Esophagus squamous epithelium (tissue), 5 donors: ENCODE results near the gene JAZF1. TPM values are rescaled to one million over a fixed set of nuclear protein-coding genes. Genes with fewer than 3 reads are reported as not detected.

Experiments
- DNase-seq: peaks from one replicate; lab custom pipeline; 2025; lab: John Stamatoyannopoulos, UW
- H3K27ac ChIP-seq, 4 donors: fragments of 200-600 bp; sonication (generic); one replicate each; pipeline ENCODE4 v1.5.1; 2016 to 2019; ENCODE audit warnings: mild to moderate bottlenecking in 1 of 4
- H3K27me3 ChIP-seq, 4 donors: fragments of 200-600 bp; sonication (generic); 1 replicate in 3 of 4; 2 replicates in 1 of 4; pipeline versions ENCODE4 v1.5.1 to v1.6.0; 2017 to 2021; ENCODE audit warnings: antibody characterized with exemption in 1 of 4
- H3K36me3 ChIP-seq, 3 donors: fragments of 200-600 bp; sonication (generic); one replicate each; pipeline ENCODE4 v1.5.1; 2016 to 2019
- H3K4me1 ChIP-seq, 3 donors: fragments of 200-600 bp; sonication (generic); one replicate each; pipeline ENCODE4 v1.5.1; 2017 to 2019
- H3K4me3 ChIP-seq, 4 donors: fragments of 200-600 bp; sonication (generic); 1 replicate in 3 of 4; 2 replicates in 1 of 4; pipeline ENCODE4 v1.5.1; 2016 to 2019; ENCODE audit warnings: mild to moderate bottlenecking in 2 of 4, moderate library complexity in 1 of 4
- H3K9me3 ChIP-seq, 3 donors: fragments of 200-600 bp; sonication (generic); one replicate each; pipeline ENCODE4 v1.5.1; 2016 to 2019
- POLR2A ChIP-seq, 4 donors: fragments of 450-650 bp; IDR thresholded peaks; one replicate each; pipeline ENCODE4 v1.6.1; 2017; ENCODE audit warnings: antibody characterized with exemption in 4 of 4, mild to moderate bottlenecking in 4 of 4, moderate library complexity in 3 of 4
- WGBS, 2 donors: methylation state at CpG; one replicate each; pipeline ENCODE4 v1.1.5; 2018; 5-methylcytosine and 5-hydroxymethylcytosine counted together
- intact Hi-C: fragments of 100-400 bp; cut with DNase I; formaldehyde crosslinking; loops from one replicate; pipeline ENCODE4 v1.15.0; 2022
- total RNA-seq, 4 donors: library from RNA; depleted of rRNA; stranded (reverse); fragments of >200 nt; gene quantifications; one replicate each; pipeline ENCODE4 v1.1.0, GENCODE V29; 2016
- TF ChIP-seq, protein P1 (sequence below), 6 experiments: fragments of 450-650 bp in 4 of 6; fragments of 200-600 bp in 2 of 6; sonication (generic) in 2 of 6; IDR thresholded peaks; one replicate each; pipeline ENCODE4 v1.5.1; 2016 to 2019; ENCODE audit warnings: antibody characterized with exemption in 6 of 6, mild to moderate bottlenecking in 4 of 6, moderate library complexity in 4 of 6
- donor health status: DM: yes; HTN: yes; CAD: no.

The JAZF1 gene
- total RNA-seq, 4 donors from 2014 or later = 1.3 to 8.6 (median 2.0) TPM

DNA sequence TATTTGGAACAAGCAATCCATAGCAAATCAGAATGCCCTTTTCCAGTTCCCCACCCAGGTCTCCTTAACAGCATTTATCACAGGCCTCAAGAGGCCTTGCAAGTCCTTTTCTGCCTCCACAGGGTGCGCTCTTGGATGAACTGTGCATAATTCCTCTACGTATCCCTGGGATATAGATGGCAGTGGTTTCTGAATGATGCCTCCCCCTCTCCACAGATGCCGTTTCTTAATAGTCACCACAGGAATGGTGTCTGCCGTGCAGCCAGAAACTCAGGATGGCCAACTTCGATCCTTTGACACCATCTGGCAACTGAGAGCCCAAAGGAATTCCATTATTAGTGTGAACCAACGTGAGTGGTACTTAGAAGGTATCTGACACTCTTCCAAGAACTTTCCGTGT is 43.1 kb downstream of the JAZF1 start:
- DNase-seq = no peak
- WGBS, 2 donors = 91% methylated on average over 7 of the region's 7 CpGs
- Histone ChIP-seq H3K4me1 (peaks cover 0 to 14% (median 0%) of the 10 kb centered on the region in 3 donors), H3K4me3 (no peak overlapping the region), H3K27ac (no peak overlapping the region), H3K27me3 (no peaks in the 10 kb centered on the region), H3K9me3 (no peaks in the 10 kb centered on the region), H3K36me3 (no peaks in the 10 kb centered on the region)
- intact Hi-C loops = no loop called here
- TF ChIP-seq POLR2A (IDR thresholded peaks at IDR 0.05) = no peak
- TF ChIP-seq, protein P1, sequence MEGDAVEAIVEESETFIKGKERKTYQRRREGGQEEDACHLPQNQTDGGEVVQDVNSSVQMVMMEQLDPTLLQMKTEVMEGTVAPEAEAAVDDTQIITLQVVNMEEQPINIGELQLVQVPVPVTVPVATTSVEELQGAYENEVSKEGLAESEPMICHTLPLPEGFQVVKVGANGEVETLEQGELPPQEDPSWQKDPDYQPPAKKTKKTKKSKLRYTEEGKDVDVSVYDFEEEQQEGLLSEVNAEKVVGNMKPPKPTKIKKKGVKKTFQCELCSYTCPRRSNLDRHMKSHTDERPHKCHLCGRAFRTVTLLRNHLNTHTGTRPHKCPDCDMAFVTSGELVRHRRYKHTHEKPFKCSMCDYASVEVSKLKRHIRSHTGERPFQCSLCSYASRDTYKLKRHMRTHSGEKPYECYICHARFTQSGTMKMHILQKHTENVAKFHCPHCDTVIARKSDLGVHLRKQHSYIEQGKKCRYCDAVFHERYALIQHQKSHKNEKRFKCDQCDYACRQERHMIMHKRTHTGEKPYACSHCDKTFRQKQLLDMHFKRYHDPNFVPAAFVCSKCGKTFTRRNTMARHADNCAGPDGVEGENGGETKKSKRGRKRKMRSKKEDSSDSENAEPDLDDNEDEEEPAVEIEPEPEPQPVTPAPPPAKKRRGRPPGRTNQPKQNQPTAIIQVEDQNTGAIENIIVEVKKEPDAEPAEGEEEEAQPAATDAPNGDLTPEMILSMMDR (IDR thresholded peaks at IDR 0.05) = no peak

DNA sequence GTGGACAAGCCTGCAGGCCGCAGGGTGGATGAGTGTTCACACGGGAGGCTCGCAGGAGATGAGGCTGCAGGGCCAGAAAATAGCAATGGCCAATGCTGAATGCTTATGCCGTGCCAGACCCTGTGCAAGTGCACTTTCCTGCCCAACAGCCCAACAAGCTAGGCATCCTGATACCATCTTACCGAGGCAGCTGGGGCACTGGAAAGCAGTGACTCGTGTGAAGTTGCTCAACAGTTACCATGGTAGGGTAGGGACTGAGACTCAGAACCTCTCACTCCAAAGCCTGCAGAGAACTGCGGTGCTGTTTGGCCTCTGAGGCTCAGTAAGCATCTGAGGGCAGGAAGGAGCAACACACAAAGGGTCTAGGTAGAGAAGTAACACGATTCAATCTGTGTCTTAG is 43.7 kb downstream of the JAZF1 start:
- no peaks in the 10 kb centered on the region for H3K27me3 ChIP-seq
- intact Hi-C loops = no loop called here
- H3K9me3 ChIP-seq = no peaks in the 10 kb centered on the region
- TF ChIP-seq, protein P1 (IDR thresholded peaks at IDR 0.05) = no peak
- TF ChIP-seq POLR2A (IDR thresholded peaks at IDR 0.05) = no peak
- 91 to 100% methylated on average over 6 to 7 of the region's 8 CpGs for WGBS, 2 donors
- H3K27ac ChIP-seq = no peak overlapping the region
- H3K36me3 ChIP-seq = no peaks in the 10 kb centered on the region
- H3K4me3 ChIP-seq = no peak overlapping the region
- H3K4me1 ChIP-seq = peaks cover 0 to 14% (median 0%) of the 10 kb centered on the region in 3 donors
- no peak for DNase-seq

DNA sequence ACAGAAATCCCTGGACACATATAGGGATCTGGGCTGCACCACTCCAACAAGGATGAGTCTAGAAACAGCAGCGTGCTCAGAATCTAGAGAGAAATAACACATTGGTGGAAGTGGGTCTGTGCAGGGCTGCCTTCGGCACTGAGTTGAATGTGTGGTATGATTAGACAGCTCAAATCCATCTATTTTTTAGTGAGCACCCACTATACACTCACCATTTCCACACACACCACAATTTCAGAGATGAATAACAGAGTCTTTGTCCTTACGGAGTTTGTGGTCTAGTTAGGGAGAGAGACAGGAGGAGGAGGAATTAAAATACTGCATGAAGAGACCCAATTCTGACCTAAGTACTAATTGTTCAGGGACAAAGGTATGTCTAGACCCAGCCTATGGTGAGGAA is 44.2 kb downstream of the JAZF1 start:
- Histone ChIP-seq H3K27ac (no peak overlapping the region), H3K9me3 (no peaks in the 10 kb centered on the region), H3K4me1 (peaks cover 0 to 14% (median 0%) of the 10 kb centered on the region in 3 donors), H3K4me3 (no peak overlapping the region), H3K27me3 (no peaks in the 10 kb centered on the region), H3K36me3 (no peaks in the 10 kb centered on the region)
- intact Hi-C loops = no loop called here
- no peak for TF ChIP-seq POLR2A (IDR thresholded peaks at IDR 0.05)
- TF ChIP-seq, protein P1 (IDR thresholded peaks at IDR 0.05) = no peak
- no peak for DNase-seq
- WGBS, 2 donors = 79 to 95% methylated on average over 3 of the region's 3 CpGs

DNA sequence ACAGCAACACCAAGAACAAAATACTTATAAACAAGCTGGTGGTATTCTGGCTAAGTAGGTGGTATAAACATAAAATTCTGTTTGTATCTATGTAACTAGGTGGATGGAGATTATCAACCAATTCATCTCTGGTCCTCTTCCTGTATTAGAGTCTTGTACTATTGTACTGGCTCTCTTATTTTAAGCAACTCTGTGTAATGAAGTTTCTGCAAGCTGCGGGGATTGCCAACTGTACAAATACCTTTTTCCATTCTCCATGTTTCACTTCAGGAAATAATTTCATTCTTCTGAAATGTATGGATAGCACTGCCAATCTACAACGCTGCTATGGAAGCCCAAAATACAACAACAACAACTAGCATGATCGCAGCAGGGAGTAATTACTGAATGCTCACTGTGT is 44.8 kb downstream of the JAZF1 start:
- peaks cover 0 to 10% (median 0%) of the 10 kb centered on the region in 3 donors for H3K4me1 ChIP-seq

DNA sequence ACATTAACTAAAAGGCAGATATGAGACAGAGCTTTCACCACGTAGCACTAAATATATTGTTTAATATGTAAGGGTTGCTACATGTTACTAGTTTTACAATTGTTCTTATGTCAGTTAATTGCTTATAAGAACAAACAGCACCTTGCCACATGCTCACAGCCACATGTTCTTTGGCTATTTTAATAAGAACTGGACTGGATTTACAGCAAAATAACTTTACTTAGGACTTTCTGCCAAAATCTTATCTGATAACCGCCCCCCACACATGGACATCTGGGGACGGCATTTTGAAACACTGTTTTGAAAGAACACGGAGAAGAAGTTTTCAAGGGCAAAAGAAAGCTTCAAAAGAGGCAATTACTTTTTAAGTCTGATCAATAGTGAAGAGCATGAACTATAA is 45.3 kb downstream of the JAZF1 start:
- no peak for DNase-seq
- H3K27ac ChIP-seq = no peak overlapping the region
- H3K4me3 ChIP-seq = no peak overlapping the region
- TF ChIP-seq POLR2A (IDR thresholded peaks at IDR 0.05) = no peak
- TF ChIP-seq, protein P1 (IDR thresholded peaks at IDR 0.05) = no peak
- no peaks in the 10 kb centered on the region for H3K9me3 ChIP-seq
- no peaks in the 10 kb centered on the region for H3K36me3 ChIP-seq
- 45 to 72% methylated on average over 4 of the region's 4 CpGs for WGBS, 2 donors
- intact Hi-C loops = no loop called here
- peaks cover 0 to 10% (median 0%) of the 10 kb centered on the region in 3 donors for H3K4me1 ChIP-seq
- no peaks in the 10 kb centered on the region for H3K27me3 ChIP-seq

More for the DNA sequence above, 44.8 kb downstream of the JAZF1 start:
- Histone ChIP-seq H3K27ac (no peak overlapping the region), H3K27me3 (no peaks in the 10 kb centered on the region), H3K36me3 (no peaks in the 10 kb centered on the region), H3K4me3 (no peak overlapping the region), H3K9me3 (no peaks in the 10 kb centered on the region)
- intact Hi-C loops = no loop called here
- no peak for TF ChIP-seq POLR2A (IDR thresholded peaks at IDR 0.05)
- TF ChIP-seq, protein P1 (IDR thresholded peaks at IDR 0.05) = no peak
- no peak for DNase-seq
- 83 to 89% methylated on average over 3 of the region's 3 CpGs for WGBS, 2 donors
